Stimulated activated CD4-positive, alpha-beta T cell treated with anti-CD3 and anti-CD28 coated beads, TNF-alpha, amount 100 ng/mL, for 4 hours (primary cell): ENCODE data around the gene RPF1.
A peak's percentile ranks its signal among the peaks of the same experiment; 100 is the strongest.
"Not testable (repeated sequence)": the region's sequence is repeated elsewhere in the genome, so short reads cannot be mapped to it uniquely, and the experiment has no call there.

ENCODE experiments used
- DNase-seq, 3 experiments: peaks; one replicate each; pipeline ENCODE4 v3.0.0-alpha.2; 2020; ENCODE audit warnings: low read depth in 3 of 3

RPF1 gene

GRCh38 chr1:84478876-84479868 is at the start of gene RPF1:
RPF1 (plus strand) TSS chr1:84479266; CDS start chr1:84479282, 16 bp downstream.
- DNase-seq = peak; percentile 56 to 61 (median 60)

- DNase-seq = no peak
These were observed 48.5 kb upstream of the RPF1 start for GRCh38 chr1:84430546-84430945.

- DNase-seq = peak in 1 of 3 experiments; percentile 19
These were observed 45.6 kb upstream of the RPF1 start for GRCh38 chr1:84433258-84434080.

- no peak for DNase-seq
These were observed 44.8 kb upstream of the RPF1 start for GRCh38 chr1:84434081-84434769.

GRCh38 chr1:84434801-84435549 is 44.1 kb upstream of the RPF1 start:
- no peak for DNase-seq

GRCh38 chr1:84436876-84437655 is 42.0 kb upstream of the RPF1 start:
- no peak for DNase-seq

- no peak for DNase-seq
These were observed 36.8 kb upstream of the RPF1 start for GRCh38 chr1:84442256-84442655.

GRCh38 chr1:84442747-84443646 is 36.1 kb upstream of the RPF1 start:
- not testable (repeated sequence) for DNase-seq

GRCh38 chr1:84448704-84449103 is 30.4 kb upstream of the RPF1 start:
- DNase-seq = not testable (repeated sequence)

- no peak for DNase-seq
These were observed 28.2 kb upstream of the RPF1 start for GRCh38 chr1:84450910-84451309.

GRCh38 chr1:84452436-84452835 is 26.6 kb upstream of the RPF1 start:
- DNase-seq = no peak

GRCh38 chr1:84462118-84462517 is 16.9 kb upstream of the RPF1 start:
- no peak for DNase-seq

- no peak for DNase-seq
These were observed 11.8 kb upstream of the RPF1 start for GRCh38 chr1:84467298-84467697.

GRCh38 chr1:84476225-84476624 is 2.8 kb upstream of the RPF1 start:
- DNase-seq = no peak

GRCh38 chr1:84479998-84480397 is 932 bp downstream of the RPF1 start:
- DNase-seq = no peak

- DNase-seq = no peak
These were observed 1.6 kb downstream of the RPF1 start for GRCh38 chr1:84480650-84481049.

GRCh38 chr1:84481317-84481716 is 2.3 kb downstream of the RPF1 start:
- no peak for DNase-seq

- DNase-seq = no peak
These were observed 9.0 kb downstream of the RPF1 start for GRCh38 chr1:84488107-84488506.

GRCh38 chr1:84489766-84490165 is 10.7 kb downstream of the RPF1 start:
- DNase-seq = no peak
